DOHH2 (cell line): ENCODE results near the gene SMAD5.

Source experiments
- H3F3A ChIP-seq: fragments of 200-600 bp; sonication (generic), shearing (Covaris generic); 2 replicates; pipeline ENCODE4 v1.6.0; 2016; ENCODE audit warnings: antibody characterized with exemption, mild to moderate bottlenecking; ENCODE audit not compliant: control insufficient read depth, insufficient read depth
- H3K27ac ChIP-seq: fragments of 200-600 bp; sonication (generic); 2 replicates; pipeline ENCODE4 v1.5.1; 2014; ENCODE audit warnings: low read depth, mild to moderate bottlenecking, low read length, moderate library complexity
- H3K27me3 ChIP-seq: fragments of 200-600 bp; sonication (generic); 2 replicates; pipeline ENCODE4 v1.6.1; 2014; ENCODE audit warnings: mild to moderate bottlenecking, low read length, mixed read lengths; ENCODE audit not compliant: control insufficient read depth
- H3K36me3 ChIP-seq: fragments of 200-600 bp; sonication (generic); 2 replicates; pipeline ENCODE4 v1.6.1; 2014; ENCODE audit warnings: mild to moderate bottlenecking, low read length, moderate library complexity, mixed read lengths; ENCODE audit not compliant: control insufficient read depth
- H3K4me1 ChIP-seq: fragments of 200-600 bp; sonication (generic); 2 replicates; pipeline ENCODE4 v1.6.1; 2014; ENCODE audit warnings: mild to moderate bottlenecking, low read length, mixed read lengths; ENCODE audit not compliant: control insufficient read depth
- H3K4me2 ChIP-seq: fragments of 200-600 bp; sonication (generic); 2 replicates; pipeline ENCODE4 v1.6.0; 2014; ENCODE audit warnings: mild to moderate bottlenecking, low read length, moderate library complexity
- H3K4me3 ChIP-seq: fragments of 200-600 bp; sonication (generic); 2 replicates; pipeline ENCODE4 v1.5.1; 2014; ENCODE audit warnings: mild to moderate bottlenecking, low read length, mixed read lengths
- H3K79me2 ChIP-seq: fragments of 200-600 bp; sonication (generic); 2 replicates; pipeline ENCODE4 v1.6.1; 2014; ENCODE audit warnings: mild to moderate bottlenecking, low read length, mixed read lengths; ENCODE audit not compliant: control insufficient read depth
- H3K9me2 ChIP-seq: fragments of 200-600 bp; sonication (generic); replicated peaks from 2 replicates; pipeline ENCODE4 v1.6.1; 2014; ENCODE audit warnings: mild to moderate bottlenecking, low read length, mixed read lengths; ENCODE audit not compliant: control insufficient read depth
- H3K9me3 ChIP-seq: fragments of 200-600 bp; sonication (generic); 2 replicates; pipeline ENCODE4 v1.6.1; 2014; ENCODE audit warnings: antibody characterized with exemption, low read length, mixed read lengths; ENCODE audit not compliant: control insufficient read depth, insufficient read depth
- H4K20me1 ChIP-seq: fragments of 200-600 bp; sonication (generic); 2 replicates; pipeline ENCODE4 v1.6.0; 2014; ENCODE audit warnings: low read depth, mild to moderate bottlenecking, antibody characterized with exemption, low read length, moderate library complexity; ENCODE audit not compliant: control insufficient read depth, insufficient read depth
- EZH2phosphoT487 ChIP-seq: fragments of 200-600 bp; sonication (generic); IDR thresholded peaks from 2 replicates; pipeline ENCODE4 v1.6.1; 2017; ENCODE audit warnings: borderline replicate concordance, mild to moderate bottlenecking, antibody characterized with exemption, low read length, moderate library complexity, mixed read lengths
- TF ChIP-seq, protein P1 (sequence below): fragments of 200-600 bp; sonication (generic); IDR thresholded peaks from one replicate; pipeline ENCODE4 v1.5.1; 2014; ENCODE audit warnings: antibody characterized with exemption, mild to moderate bottlenecking, low read depth, low read length; ENCODE audit not compliant: poor library complexity, severe bottlenecking

Gene SMAD5

DNA sequence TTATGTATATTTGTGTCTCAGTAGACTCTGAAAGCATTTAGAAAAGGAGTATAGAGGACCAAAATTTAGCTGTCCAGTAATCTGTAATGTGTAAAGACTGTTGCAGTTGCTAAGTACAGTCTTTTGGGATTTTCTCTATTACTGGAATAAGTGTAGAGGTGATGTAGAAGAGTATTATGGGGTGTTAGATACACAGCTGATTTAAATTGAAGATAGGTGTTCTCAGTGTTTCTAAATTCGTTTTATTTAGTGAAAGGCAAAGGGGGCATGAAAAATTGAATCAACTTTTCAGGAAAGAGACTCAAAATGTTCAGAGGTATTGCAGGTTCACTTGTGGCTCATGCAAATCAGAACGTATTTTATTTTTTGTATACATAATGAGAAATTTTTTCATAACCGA is 13.6 kb downstream of the SMAD5 start:
- peaks cover 100% of the 10 kb centered on the region for H3K79me2 ChIP-seq
- H3K4me3 ChIP-seq, result no peak overlapping the region
- TF ChIP-seq, protein P1, sequence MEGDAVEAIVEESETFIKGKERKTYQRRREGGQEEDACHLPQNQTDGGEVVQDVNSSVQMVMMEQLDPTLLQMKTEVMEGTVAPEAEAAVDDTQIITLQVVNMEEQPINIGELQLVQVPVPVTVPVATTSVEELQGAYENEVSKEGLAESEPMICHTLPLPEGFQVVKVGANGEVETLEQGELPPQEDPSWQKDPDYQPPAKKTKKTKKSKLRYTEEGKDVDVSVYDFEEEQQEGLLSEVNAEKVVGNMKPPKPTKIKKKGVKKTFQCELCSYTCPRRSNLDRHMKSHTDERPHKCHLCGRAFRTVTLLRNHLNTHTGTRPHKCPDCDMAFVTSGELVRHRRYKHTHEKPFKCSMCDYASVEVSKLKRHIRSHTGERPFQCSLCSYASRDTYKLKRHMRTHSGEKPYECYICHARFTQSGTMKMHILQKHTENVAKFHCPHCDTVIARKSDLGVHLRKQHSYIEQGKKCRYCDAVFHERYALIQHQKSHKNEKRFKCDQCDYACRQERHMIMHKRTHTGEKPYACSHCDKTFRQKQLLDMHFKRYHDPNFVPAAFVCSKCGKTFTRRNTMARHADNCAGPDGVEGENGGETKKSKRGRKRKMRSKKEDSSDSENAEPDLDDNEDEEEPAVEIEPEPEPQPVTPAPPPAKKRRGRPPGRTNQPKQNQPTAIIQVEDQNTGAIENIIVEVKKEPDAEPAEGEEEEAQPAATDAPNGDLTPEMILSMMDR, result no peak
- no peak for TF ChIP-seq EZH2phosphoT487
- no peak overlapping the region for H3K27ac ChIP-seq
- no peaks in the 10 kb centered on the region for H3K27me3 ChIP-seq
- H3K36me3 ChIP-seq, result peaks cover 65% of the 10 kb centered on the region
- no peaks in the 10 kb centered on the region for H3K9me2 ChIP-seq
- no peaks in the 10 kb centered on the region for H3F3A ChIP-seq
- H3K4me2 ChIP-seq, result no peak overlapping the region; the same call in 1 of the 2 replicates
- H3K4me1 ChIP-seq, result peaks cover 50% of the 10 kb centered on the region
- H4K20me1 ChIP-seq, result peaks cover 42% of the 10 kb centered on the region
- H3K9me3 ChIP-seq, result no peaks in the 10 kb centered on the region

DNA sequence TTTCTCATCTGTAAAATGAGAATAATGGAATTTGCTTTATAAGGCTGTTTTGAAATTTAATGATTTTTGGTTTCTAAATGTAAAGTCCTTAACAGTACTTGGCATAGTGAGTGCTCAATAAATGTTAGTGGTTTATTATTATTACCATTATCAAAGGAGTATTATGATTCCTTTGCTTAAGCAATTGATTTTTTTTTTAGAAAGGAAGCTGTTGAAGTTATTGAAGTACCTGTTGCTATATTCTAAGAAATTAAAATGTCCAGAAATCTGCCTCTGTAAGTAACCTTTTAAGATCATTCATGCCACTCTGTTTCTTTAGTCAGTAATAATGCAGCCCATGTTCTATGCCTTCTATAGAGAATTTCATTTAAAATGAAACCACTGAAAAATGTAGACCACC is 15.0 kb downstream of the SMAD5 start:
- no peak overlapping the region for H3K4me2 ChIP-seq
- H3K79me2 ChIP-seq, result peaks cover 100% of the 10 kb centered on the region
- peaks cover 36% of the 10 kb centered on the region for H3K4me1 ChIP-seq
- no peak overlapping the region for H3K27ac ChIP-seq
- peaks cover 68% of the 10 kb centered on the region for H3K36me3 ChIP-seq
- no peak for TF ChIP-seq EZH2phosphoT487
- TF ChIP-seq, protein P1, result no peak
- H3K9me3 ChIP-seq, result no peaks in the 10 kb centered on the region
- peaks cover 33% of the 10 kb centered on the region for H4K20me1 ChIP-seq
- no peaks in the 10 kb centered on the region for H3F3A ChIP-seq
- H3K9me2 ChIP-seq, result no peaks in the 10 kb centered on the region
- H3K27me3 ChIP-seq, result no peaks in the 10 kb centered on the region
- no peak overlapping the region for H3K4me3 ChIP-seq

DNA sequence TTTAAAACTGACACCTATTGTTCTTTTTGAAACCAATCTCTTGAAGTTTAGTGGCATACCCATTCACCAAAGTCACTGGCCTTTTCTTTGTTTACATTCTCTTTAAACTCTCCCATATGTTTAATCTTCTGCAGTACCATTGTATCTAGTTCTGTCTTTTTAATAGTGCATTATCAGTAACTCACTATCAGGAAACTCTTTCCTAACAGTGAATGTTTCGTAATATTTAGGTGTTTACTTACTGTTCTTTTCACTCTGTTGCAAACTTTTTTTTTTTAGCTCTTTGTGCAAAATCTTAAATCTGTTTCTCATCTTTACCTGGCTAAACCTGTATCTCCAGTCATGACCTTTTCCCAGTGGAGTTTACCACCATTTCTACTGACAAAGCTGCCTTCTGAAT is 17.2 kb downstream of the SMAD5 start:
- Histone ChIP-seq H3K9me2 (no peaks in the 10 kb centered on the region), H4K20me1 (peaks cover 13% of the 10 kb centered on the region), H3K4me3 (no peak overlapping the region), H3K36me3 (peaks cover 78% of the 10 kb centered on the region), H3K79me2 (peaks cover 100% of the 10 kb centered on the region), H3K27me3 (no peaks in the 10 kb centered on the region), H3K4me2 (no peak overlapping the region), H3K27ac (no peak overlapping the region), H3F3A (no peaks in the 10 kb centered on the region), H3K4me1 (peaks cover 20% of the 10 kb centered on the region), H3K9me3 (no peaks in the 10 kb centered on the region)
- TF ChIP-seq EZH2phosphoT487, result no peak
- TF ChIP-seq, protein P1, result no peak
